ENCODE data around the gene ZSCAN23.
"Not testable (repeated sequence)": the region's sequence is repeated elsewhere in the genome, so short reads cannot be mapped to it uniquely, and the experiment has no call there.

Gene ZSCAN23

DNA sequence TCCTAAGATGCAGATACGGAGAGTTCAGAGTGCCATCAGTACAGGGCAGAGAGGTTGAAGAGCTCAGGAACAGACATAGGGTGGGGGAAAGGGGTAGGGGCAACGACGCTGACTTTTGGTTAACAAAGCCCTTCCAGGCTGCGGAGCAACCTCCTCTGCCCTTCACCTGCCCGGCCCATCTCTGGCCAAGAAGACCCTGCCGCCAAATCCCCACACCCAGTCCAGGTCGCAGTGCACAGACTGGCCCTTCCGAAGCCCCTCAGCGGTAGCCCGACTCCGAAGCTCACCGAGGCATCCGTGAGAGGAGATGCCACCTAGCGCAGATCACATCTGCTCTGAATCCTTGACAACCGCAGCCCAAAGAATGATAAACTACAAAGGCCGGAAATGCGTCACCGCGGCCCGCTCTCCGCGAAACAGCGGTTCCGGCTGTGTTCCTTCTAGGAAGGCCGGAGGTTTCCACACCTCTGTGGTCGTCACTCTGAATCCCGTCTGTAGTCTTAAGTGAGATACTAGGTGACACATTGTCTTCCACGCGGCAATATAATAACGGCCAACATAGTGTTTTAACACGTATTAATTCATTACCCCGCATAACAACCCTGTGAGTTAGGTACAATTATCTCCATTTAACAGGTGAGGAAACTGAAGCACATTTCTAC is at the start of gene ZSCAN23:
Gene ZSCAN23 (minus strand): TSS at position 380 of the 662 bp plus-strand sequence. CDS start 7,225 bp downstream, outside the sequence.
- peak; percentile 61 for DNase-seq

DNA sequence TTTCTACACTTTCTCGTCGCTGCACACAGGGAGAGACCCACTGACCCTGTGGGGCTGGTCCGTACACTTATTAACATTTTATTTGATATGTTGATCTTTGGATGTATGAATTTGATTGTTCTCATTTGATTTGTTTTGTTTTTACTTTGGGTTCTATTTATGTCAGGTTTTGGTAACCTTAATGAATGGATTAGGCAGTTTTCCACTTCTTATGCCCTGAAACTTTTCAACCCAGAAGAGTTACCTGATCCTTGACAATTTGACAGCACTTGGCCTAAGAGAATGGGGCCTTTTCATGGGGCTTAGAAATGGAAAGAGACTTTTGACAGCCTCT is 48.7 kb upstream of the ZSCAN23 start:
- no peak for DNase-seq

DNA sequence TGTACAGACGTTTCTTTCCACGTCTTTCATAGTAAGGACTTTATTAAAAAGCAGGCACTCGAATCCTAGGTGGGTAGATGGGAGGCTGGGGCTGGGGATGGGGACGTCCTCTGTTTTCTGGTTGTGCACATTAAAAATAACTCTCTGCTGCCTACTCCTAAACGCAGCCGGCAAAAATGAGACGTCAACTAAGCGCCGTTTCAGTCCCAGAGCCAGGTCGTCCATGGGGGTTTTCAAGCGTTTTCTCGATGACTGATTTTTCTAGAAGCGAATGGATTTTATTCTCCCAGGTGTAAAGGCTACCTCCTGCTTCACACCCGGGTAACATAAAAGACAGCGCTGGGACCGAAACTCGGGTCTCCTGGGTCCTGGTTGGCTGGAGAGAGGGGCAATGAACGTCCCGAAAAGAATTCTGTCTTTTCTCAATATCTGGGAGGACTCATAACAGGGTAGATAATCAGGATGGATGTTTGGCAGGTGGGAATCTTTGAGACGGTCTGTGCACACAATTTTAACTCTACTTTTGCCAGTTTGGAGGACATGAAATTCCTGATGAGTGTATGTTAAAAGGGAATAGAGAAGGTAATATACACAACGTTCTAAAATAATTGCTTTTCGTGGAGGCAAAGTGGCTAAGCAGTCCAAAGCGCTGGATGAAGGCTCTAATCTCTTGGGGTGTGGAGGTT is 47.1 kb upstream of the ZSCAN23 start:
- DNase-seq, result no peak

DNA sequence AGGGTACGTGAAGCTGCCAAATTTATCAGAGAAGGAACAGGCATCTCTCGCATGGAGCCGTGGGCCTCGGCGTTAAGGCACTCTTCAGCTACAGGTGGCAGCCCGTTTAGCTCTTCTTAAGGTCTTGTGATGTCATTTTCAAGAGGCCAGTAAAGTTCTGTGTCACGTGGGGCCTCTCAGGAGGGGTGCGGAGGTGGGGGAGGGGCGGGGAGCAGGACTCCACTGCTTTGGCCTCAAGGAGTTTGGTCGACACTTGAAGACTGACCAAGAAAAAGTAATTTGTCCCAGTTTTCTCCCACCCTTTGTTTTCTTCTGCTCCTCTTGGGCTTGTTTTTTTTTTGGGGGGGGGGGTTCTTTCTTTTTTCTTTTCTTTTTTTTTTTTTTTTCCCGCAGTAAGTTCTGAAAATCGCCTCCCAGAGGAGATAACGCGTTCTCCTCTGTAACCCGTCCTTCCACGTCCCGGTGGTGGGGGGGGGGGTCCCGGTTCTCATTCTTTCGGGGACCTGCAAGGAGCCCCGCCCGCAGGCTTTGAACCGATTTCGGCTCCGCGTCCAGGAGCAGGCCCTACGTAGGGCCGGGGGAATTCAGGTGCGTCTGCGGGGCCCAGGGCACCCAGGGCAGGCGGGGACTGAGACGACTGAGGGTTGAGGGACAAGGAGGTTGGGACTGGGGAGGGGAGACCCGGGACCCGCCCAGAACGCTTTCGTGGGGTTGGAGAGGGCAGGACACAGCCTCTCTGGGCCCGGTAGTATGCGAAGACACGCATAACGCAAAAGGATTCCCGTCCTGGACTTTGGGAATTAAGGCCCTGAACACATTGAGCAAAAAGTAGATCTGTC is 46.3 kb upstream of the ZSCAN23 start:
- no peak for DNase-seq

DNA sequence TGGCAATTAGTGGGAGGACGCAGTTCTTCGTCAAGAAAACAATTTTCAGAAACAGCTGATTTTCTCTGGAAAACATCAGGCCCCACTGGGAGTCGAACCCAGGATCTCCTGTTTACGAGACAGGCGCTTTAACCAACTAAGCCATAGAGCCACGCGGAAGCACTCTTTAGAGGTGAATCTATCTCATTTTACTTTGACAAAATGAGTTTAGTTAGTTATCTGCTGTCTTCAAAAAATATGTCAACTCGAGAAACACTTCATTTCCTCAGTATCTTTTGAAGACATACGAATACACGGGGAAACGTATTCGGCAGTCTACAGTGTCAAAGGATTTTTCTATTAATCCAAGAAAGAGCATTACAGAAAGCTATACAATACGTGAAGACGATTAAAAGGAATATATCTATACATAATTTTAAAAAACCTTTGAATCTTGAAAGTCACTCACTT is 45.6 kb upstream of the ZSCAN23 start:
- no peak for DNase-seq

DNA sequence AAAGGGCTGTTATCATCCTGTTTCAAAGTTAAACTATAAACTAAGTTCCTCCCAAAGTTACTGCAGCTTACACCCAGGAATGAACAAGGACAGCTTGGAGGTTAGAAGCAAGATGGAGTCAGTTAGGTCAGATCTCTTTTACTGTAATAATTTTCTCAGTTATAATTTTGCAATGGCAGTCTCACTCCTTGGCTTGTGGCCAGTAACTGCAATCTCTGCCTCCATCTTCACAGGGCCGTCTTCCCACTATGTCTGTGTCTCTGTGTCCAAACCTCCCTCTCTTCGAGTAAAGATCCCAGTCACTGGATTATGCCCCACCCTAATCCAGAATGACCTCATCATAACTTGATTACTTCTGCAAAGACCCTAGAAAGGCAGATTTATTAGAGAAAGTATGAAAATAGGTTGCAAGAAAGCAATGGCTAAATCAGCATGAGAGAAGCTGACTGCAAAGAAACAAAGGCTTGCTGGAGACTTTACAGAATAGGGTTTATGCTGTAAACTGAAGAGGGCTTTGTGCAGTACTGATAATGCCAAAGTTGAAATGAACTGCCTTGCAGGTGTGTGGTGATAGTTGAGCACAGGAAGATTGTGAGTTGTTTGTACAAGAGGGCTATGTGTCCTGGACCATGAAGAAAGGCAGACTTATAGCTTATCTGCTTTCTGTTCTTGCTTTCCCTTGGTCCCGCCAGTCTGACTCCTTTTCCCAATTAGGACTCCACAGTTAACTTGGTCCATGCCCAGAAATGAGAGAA is 43.9 kb upstream of the ZSCAN23 start:
- no peak for DNase-seq

DNA sequence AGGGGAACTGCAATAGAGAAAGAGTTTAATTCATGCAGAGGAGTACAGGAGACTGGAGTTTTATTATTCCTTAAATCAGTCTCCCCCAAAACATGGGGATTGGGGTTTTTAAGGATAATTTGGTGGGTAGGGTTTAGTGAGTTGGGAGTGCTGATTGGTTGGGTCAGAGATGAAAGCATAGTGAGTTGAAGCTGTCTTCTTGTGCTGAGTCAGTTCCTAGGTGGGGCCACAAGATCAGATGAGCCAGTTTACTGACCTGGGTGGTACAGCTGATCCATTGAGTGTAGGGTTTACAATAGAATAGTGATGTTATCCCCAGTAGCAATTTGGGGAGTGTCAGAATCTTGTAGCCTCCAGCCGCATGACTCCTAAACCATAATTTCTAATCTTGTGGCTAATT is 43.2 kb upstream of the ZSCAN23 start:
- no peak for DNase-seq

DNA sequence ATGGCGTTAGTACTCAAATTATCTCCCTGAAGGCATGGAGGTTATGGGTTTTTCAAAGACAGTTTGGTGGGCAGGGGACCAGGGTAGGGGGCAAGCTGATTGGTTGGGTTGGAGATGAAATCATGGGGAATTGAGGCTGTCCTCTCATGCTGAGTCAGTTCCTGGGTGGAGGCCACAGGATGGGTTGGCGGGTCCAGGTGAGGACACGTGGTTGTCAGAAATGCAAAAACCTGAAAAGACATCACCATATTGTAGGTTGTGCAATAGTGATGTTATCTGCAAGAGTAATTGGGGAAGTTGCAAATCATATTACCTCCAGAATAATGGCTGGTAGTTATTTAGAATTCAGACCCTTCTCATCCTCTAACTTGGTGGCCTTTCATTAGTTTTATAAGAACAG is 42.2 kb upstream of the ZSCAN23 start:
- no peak for DNase-seq

DNA sequence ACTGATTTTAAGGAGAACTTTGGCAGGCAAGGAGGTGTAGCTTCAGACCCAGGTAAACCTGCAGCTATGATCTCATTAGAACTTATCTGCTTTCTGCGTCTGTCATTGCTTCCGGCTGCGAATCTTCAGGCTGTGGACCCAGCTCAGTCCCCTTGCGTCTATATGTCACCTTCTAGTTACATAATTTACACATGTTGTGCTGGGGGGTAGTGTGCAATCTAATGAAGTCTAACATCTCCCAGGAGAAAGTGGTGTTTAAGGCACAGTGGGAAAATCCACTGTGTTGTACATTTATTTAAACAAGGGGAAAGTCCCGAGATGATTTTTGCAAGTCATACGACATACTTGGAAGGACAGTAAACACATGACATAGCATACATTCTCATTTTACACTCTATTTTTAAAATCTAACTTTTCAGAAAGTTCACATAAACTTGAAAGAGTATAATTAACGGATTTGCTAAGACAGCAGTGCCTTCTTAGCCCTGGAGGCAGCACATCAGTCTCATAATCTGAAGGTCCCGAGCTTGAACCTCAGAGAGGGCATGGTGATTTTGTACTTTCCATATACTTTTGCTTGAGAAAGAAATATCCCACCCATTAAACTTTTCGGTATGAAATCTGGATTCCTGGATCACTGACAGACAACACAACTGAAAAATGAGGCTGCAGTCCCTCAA is 37.1 kb upstream of the ZSCAN23 start:
- no peak for DNase-seq

DNA sequence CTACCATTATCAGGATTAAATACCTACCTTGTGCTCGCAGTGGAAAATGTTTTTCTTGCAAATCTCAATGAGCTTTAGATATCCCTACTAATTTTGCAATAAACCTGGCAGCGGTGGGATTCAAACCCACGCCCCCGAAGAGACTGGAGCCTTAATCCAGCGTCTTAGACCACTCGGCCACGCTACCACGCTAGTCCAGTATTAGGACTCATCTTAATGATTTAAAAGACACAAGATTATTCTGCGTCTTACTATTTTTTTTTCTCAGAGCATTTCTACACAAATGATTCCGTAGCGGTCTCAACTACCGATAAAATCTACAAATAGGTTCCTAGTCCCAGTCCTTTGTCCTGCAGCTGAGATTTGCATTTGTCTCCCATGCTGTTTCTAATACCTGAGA is 35.2 kb upstream of the ZSCAN23 start:
- DNase-seq, result no peak

DNA sequence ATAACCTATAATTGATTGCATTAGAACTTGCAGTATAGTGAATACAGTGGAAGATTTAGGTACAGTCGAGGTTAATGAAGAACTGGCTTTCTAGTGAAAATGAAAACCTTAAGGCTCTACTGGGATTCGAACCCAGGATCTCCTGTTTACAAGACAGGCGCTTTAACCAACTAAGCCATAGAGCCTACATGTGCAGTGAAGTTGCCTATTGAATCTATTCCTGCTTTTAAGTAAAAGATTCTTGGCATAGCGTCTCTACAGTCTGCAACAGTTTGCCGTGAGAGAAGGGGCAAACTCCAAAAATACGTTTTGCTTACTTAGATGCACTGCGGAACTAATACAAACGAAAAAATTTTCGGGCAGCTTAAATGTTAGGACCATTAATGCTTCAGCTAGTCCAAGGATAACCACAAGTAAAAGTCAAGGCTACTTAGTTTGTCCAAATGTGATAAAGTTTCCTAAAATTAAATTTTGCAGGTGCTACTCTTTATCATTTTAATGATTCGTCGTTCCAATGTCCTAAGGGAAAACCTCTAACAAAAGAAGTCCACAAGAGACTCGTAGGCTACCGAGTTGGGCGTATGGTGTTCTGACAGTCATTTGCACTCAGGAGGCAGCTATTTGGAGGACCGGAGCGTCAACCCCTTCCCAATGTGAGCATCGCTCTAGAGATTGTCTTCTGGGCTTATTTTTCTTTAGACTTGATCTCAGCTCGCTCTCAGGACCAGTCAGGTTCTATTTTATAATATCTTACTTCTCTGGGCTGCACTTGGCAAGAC is 31.3 kb upstream of the ZSCAN23 start:
- no peak for DNase-seq

DNA sequence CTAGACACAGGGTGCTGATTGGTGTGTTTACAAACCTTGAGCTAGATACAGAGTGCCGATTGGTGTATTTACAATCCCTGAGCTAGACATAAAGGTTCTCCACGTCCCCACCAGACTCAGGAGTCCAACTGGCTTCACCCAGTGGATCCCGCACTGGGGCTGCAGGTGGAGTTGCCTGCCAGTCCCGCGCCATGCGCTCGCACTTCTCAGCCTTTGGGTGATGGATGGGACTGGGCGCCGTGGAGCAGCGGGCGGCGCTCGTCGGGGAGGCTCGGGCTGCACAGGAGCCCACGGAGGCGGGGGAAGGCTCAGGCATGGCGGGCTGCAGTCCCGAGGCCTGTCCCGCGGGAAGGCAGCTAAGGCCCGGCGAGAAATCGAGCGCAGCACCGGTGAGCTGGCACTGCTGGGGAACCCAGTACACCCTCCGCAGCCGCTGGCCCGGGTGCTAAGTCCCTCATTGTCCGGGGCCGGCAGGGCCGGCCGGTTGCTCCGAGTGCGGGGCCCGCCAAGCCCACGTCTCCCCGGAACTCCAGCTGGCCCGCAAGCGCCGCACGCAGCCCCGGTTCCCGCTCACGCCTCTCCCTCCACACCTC is 26.0 kb upstream of the ZSCAN23 start:
- DNase-seq, result not testable (repeated sequence)

DNA sequence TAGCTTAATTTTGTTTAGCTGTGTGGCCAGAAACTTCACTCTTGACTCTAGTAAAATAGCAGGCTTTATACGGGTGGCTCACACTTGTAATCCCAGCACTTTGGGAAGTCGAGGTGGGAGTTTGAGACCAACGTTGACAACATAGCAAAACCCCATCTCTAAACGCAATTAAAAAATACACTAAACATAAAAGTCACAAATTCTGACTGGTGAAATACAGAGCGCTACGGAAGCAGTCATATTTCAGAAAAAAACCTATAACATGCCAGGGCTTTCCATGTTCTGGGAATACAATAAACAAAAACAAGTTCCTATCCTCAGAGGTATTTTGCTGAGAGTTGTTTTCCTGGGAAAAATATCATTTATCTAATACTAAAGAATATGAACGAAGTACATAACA is 24.8 kb upstream of the ZSCAN23 start:
- no peak for DNase-seq

DNA sequence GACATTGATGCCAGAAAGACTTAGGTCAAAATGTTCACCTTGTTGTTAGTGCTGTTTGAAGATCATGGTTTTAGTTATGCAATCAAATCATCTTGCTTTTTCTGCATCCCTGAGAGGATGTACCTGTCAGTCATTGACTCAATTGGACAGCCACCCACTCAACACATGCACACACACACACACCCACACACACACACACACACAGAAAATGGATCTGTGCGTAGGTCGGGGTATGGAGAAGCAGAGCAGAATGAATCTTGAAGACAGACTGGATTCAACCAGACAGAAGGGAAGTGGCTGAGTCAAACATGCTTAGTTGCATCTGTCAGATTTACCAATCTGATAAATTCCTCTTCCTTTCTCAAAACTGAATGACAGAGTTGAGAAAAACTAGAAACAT is 19.1 kb upstream of the ZSCAN23 start:
- no peak for DNase-seq

DNA sequence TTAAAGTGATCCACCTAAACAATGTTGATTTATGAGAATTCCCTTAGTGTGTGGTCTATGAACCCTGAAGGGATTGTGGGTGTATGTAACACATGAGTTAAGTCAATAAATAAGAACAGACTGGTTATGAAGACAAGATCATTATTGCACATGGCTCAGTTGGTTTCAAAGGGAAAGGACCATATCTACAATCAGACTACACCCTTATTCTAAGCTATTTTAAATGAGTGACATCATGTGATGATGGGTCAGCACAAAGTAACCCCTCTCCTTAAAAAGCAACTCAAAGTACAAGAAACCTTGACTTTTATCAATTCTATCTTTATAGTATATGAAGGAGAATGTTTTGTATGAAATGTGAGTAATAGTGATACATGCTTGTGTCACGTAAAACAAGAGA is 15.3 kb upstream of the ZSCAN23 start:
- DNase-seq, result no peak

DNA sequence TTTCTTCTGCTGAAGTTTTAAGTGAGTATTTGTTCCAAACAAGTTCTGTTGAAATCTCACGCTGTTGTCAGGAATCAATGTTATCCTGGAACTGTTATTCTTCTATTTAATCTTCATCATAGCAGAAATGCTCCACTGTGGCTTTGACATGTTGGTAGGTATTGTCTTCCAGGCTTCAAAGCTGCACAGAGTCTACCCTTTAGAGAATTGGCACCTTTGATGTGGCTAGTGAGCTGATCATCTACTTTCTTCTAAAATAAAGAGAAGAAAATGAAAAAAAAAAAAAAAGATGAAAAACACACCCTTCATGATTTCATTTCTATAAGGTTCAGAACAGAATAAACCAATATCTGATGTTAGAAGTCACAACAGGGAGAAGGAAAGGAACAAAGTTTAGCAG is 5.8 kb upstream of the ZSCAN23 start:
- no peak for DNase-seq

DNA sequence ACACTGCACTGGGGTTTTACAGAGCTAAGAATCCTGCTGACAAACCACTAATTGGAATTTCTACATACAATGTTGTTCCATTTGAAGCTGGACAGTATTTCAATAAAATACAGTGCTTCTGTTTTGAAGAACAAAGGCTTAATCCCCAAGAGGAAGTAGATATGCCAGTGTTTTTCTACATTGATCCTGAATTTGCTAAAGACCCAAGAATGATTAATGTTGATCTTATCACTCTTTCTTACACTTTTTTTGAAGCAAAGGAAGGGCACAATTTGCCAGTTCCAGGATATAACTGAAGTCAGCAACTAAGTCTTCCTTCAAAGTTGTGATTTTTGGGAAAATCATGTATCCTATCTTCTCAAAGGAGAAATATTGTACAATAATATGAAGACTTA is 4.2 kb upstream of the ZSCAN23 start:
- DNase-seq, result not testable (repeated sequence)

DNA sequence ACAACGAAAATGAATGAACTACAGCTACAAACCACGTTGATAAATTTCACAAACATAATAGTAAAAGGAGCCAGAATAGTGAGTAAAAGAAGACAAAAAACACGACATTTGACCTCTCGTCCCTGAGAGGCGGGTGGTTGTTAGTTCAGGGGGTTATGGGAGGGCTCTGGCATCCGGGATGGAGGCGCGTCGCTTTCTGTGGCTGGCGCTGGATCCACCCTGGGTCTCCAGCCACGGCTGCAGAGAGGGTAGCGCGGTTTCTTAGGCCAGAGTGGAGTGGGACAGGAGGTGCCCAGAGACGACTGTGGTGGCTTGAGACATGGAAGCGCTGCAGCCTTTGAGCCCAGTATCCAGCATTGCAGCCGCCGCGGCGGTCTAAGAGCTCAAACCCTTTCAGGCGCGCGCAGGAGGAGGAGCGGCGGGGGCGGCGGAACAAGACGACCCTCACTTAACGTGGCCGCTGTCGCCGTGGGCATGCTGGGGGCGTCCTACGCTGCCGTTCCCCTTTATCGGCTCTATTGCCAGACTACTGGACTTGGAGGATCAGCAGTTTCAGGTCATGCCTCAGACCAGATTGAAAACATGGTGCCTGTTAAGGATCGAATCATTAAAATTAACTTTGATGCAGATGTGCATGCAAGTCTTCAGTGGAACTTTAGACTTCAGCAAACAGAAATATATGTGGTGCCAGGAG is 3.7 kb upstream of the ZSCAN23 start:
- DNase-seq, result no peak

DNA sequence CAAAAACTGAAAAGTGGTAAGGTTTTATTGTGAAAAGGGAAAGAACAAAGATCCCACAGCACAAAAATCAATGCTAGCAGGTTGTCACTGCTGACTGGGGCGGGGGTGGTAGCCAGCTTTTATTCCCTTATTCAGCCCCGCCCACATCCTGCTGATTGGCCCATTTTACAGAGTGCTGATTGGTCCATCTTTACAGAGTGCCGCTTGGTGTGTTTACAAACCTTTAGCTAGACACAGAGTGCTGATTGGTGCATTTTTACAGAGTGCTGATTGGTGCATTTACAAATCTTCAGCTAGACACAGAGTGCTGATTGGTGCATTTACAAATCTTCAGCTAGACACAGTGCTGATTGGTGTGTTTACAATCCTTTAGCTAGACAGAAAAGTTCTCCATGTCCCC is 1.5 kb upstream of the ZSCAN23 start:
- DNase-seq, result not testable (repeated sequence)

DNA sequence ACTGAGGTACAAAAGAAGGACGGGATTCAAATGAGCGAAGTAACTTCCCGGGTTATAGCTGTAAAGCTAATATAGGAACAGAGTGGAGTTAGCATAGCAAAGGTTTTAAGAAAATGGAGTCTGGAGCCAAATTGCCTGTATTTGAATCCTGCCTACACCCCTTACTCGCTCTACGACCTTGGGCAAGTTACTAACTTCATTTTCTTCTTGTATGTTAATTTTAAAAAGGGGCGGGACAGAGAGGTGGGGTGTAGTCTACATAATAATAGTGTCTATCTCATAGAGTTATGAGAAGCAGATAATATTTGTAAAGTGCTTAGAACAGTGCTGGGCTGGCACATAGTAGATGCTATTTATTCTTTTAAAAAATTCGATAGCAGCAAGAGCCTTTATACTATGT is 705 bp downstream of the ZSCAN23 start:
- DNase-seq, result no peak

DNA sequence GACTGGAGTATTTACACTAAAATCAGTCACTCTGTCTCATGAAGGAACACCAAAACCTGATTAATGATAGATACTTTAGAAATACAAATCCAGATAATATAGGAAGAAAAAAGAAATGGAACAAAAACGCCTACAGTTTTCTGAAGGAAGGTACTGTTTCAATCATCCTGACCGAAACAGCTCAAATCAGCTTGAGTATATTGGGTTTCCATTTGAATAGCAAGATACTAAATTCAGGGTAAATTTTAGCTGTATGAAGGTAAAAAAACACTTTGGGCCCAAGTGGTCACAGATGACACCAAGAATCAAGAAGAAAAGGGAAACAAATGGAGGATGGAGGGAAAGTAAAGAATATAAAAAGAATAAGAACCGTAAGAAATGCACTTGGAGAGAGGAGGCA is 6.9 kb downstream of the ZSCAN23 start:
- DNase-seq, result no peak
